OCI-LY7 (cell line): ENCODE data around the gene PARP16. TPM values are rescaled to one million over a fixed set of nuclear protein-coding genes. Genes with fewer than 3 reads are reported as not detected.

ENCODE experiments used
- Bru-seq: library from RNA; stranded (reverse); fragments of 400-500 nt; gene quantifications from one replicate; lab custom pipeline; 2021; lab: Mats Ljungman, UMichigan
- BruChase-seq, 2 experiments: library from RNA; stranded (reverse); fragments of 400-500 nt; gene quantifications; one replicate each; lab custom pipeline; 2021; lab: Mats Ljungman, UMichigan
- BruUV-seq: library from RNA; stranded (reverse); fragments of 400-500 nt; replicated peaks from 2 replicates; lab custom pipeline; 2021; lab: Mats Ljungman, UMichigan
- CTCF ChIA-PET: fragments of 300-600 bp; sonication (Branson Sonifier 250); formaldehyde crosslinking; loops from one replicate; lab custom pipeline; 2022; ENCODE audit warnings: antibody characterized with exemption; ENCODE audit not compliant: unreplicated experiment; lab: Charles Lee
- POLR2A ChIA-PET: fragments of 300-600 bp; sonication (Branson Sonifier 250); formaldehyde crosslinking; loops from one replicate; lab custom pipeline; 2022; ENCODE audit warnings: antibody characterized with exemption; lab: Charles Lee
- DNase-seq: peaks from one replicate; pipeline ENCODE4 v3.0.0-alpha.2; 2015; ENCODE audit warnings: low spot score
- H2AFZ ChIP-seq: fragments of 200-600 bp; sonication (generic), shearing (Covaris generic); 2 replicates; pipeline ENCODE4 v1.6.1; 2014; ENCODE audit warnings: mild to moderate bottlenecking, antibody characterized with exemption, low read length, moderate library complexity
- H3K27ac ChIP-seq: fragments of 200-600 bp; sonication (generic); 2 replicates; pipeline ENCODE4 v1.5.1; 2014; ENCODE audit warnings: mixed run types, low read depth, mild to moderate bottlenecking, moderate library complexity, low read length, inconsistent platforms; ENCODE audit not compliant: poor library complexity, severe bottlenecking
- H3K36me3 ChIP-seq: fragments of 200-600 bp; sonication (generic); 2 replicates; pipeline ENCODE4 v1.6.1; 2014; ENCODE audit warnings: mild to moderate bottlenecking, antibody characterized with exemption, low read length, moderate library complexity, mixed read lengths; ENCODE audit not compliant: insufficient read depth
- H3K4me1 ChIP-seq: fragments of 200-600 bp; sonication (generic); 2 replicates; pipeline ENCODE4 v1.5.1; 2014; ENCODE audit warnings: mild to moderate bottlenecking, low read length; ENCODE audit not compliant: insufficient read depth, poor library complexity, severe bottlenecking
- H3K4me2 ChIP-seq: fragments of 200-600 bp; sonication (generic); 2 replicates; pipeline ENCODE4 v1.6.1; 2014; ENCODE audit warnings: mild to moderate bottlenecking, low read length
- H3K4me3 ChIP-seq: fragments of 200-600 bp; sonication (generic); 2 replicates; pipeline ENCODE4 v1.5.1; 2014; ENCODE audit warnings: mild to moderate bottlenecking, low read depth, low read length; ENCODE audit not compliant: poor library complexity, severe bottlenecking
- H3K79me2 ChIP-seq: fragments of 200-600 bp; sonication (generic); 2 replicates; pipeline ENCODE4 v1.6.1; 2016; ENCODE audit warnings: low read depth, mild to moderate bottlenecking, low read length, moderate library complexity, mixed read lengths; ENCODE audit not compliant: insufficient read depth
- H3K9me2 ChIP-seq: fragments of 200-600 bp; sonication (generic); 2 replicates; pipeline ENCODE4 v1.6.1; 2016; ENCODE audit warnings: mild to moderate bottlenecking, low read length, mixed read lengths; ENCODE audit not compliant: insufficient read depth
- H3K9me3 ChIP-seq: fragments of 200-600 bp; sonication (generic); 2 replicates; pipeline ENCODE4 v1.6.1; 2014; ENCODE audit warnings: mild to moderate bottlenecking, mixed run types, low read length, mixed read lengths
- H4K20me1 ChIP-seq: fragments of 200-600 bp; sonication (generic); 2 replicates; pipeline ENCODE4 v1.6.1; 2014; ENCODE audit warnings: mild to moderate bottlenecking, antibody characterized with exemption, low read length, moderate library complexity, mixed read lengths; ENCODE audit not compliant: insufficient read depth
- EZH2phosphoT487 ChIP-seq: fragments of 200-600 bp; sonication (generic); IDR thresholded peaks from 2 replicates; pipeline ENCODE4 v1.6.1; 2018; ENCODE audit warnings: low read depth, borderline replicate concordance, mild to moderate bottlenecking, mixed run types, antibody characterized with exemption, low read length, moderate library complexity, mixed read lengths
- intact Hi-C: fragments of 100-400 bp; cut with micrococcal nuclease; formaldehyde crosslinking; loops from one replicate; pipeline ENCODE4 v1.10.0; 2022; ENCODE audit not compliant: unreplicated experiment
- long read RNA-seq: library from polyadenylated mRNA; stranded (forward); transcript quantifications from one replicate; pipeline ENCODE4 v2.0.0, GENCODE V29; 2022
- total RNA-seq, 2 experiments: library from RNA; depleted of rRNA in 1 of 2; stranded (reverse); fragments of >200 nt in 1 of 2; shearing (Covaris generic) in 1 of 2; gene quantifications; 2 replicates each; pipeline ENCODE4 v1.2.3, GENCODE V29; 2014 to 2022
- TF ChIP-seq, protein P1 (sequence below): fragments of 200-600 bp; sonication (generic); conservative IDR thresholded peaks from 2 replicates; pipeline ENCODE4 v1.5.1; 2014; ENCODE audit warnings: mild to moderate bottlenecking, antibody characterized with exemption, low read length, moderate library complexity, mixed read lengths

Gene PARP16, protein sequence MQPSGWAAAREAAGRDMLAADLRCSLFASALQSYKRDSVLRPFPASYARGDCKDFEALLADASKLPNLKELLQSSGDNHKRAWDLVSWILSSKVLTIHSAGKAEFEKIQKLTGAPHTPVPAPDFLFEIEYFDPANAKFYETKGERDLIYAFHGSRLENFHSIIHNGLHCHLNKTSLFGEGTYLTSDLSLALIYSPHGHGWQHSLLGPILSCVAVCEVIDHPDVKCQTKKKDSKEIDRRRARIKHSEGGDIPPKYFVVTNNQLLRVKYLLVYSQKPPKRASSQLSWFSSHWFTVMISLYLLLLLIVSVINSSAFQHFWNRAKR
- total RNA-seq (2014; rRNA removed; shearing (Covaris generic)) (10.8 and 21.2 TPM in 2 replicates), total RNA-seq (2022) (24.9 and 26.0 TPM in 2 replicates), Bru-seq, nascent RNA (percentile 55 among the genes with signal in this experiment), BruChase-seq, experiment 1, labeled RNA remaining after a 6-hour chase (percentile 56 among the genes with signal in this experiment), BruChase-seq, experiment 2, labeled RNA remaining after a 2-hour chase (percentile 64 among the genes with signal in this experiment)
- long read RNA-seq, transcript PARP16-201 (6 exons, 2,731 nt) = minor isoform, 10 of 104 reads
- long read RNA-seq, transcript PARP16-206 (6 exons, 2,343 nt) = major isoform, 55 of 104 reads
- long read RNA-seq, transcript PARP16-205 (5 exons, 823 nt) = minor isoform, 9 of 104 reads
- long read RNA-seq, partial matches to known transcripts = 7 of 104 reads
- long read RNA-seq, other reads (novel, unspliced or antisense) = 21 of 104 reads

- intact Hi-C loops = loop anchor here (1.0 to 10.0 kb wide), 4 partner anchors 8 to 585 kb away; partner anchors contain the start of genes CLPX and PIF1
- Histone ChIP-seq H3K4me1 (peaks cover 27% of the 10 kb centered on the region), H3K79me2 (peaks cover 6% of the 10 kb centered on the region; the same call in 1 of the 2 replicates), H3K4me2 (peak within 1 kb of the TSS; percentile 99), H3K9me2 (no peaks in the 10 kb centered on the region), H3K36me3 (peaks cover 12% of the 10 kb centered on the region; the same call in 1 of the 2 replicates), H3K27ac (peak within 1 kb of the TSS; percentile 43), H4K20me1 (no peaks in the 10 kb centered on the region), H2AFZ (peak within 1 kb of the TSS; percentile 97), H3K9me3 (no peaks in the 10 kb centered on the region), H3K4me3 (peak within 1 kb of the TSS; percentile 79)
- peak; percentile 94 for DNase-seq
- BruUV-seq = TSS peak; percentile 79
- POLR2A ChIA-PET = interaction anchor here (0.6 to 3.1 kb wide), 13 partner anchors 9 to 1911 kb away, joined by 3 to 29 read pairs (median 5); partner anchors contain the start of genes CLPX and RNU5B-1
- CTCF ChIA-PET = interaction anchor here (0.6 to 0.7 kb wide), 6 partner anchors 10 to 827 kb away, joined by 3 to 16 read pairs (median 8); no protein-coding TSS in a partner anchor
- TF ChIP-seq, protein P1, sequence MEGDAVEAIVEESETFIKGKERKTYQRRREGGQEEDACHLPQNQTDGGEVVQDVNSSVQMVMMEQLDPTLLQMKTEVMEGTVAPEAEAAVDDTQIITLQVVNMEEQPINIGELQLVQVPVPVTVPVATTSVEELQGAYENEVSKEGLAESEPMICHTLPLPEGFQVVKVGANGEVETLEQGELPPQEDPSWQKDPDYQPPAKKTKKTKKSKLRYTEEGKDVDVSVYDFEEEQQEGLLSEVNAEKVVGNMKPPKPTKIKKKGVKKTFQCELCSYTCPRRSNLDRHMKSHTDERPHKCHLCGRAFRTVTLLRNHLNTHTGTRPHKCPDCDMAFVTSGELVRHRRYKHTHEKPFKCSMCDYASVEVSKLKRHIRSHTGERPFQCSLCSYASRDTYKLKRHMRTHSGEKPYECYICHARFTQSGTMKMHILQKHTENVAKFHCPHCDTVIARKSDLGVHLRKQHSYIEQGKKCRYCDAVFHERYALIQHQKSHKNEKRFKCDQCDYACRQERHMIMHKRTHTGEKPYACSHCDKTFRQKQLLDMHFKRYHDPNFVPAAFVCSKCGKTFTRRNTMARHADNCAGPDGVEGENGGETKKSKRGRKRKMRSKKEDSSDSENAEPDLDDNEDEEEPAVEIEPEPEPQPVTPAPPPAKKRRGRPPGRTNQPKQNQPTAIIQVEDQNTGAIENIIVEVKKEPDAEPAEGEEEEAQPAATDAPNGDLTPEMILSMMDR = peak; percentile 43
- TF ChIP-seq EZH2phosphoT487 = no peak
These were observed at the start of gene PARP16 for GRCh38 chr15:65286704-65287519. Gene PARP16, minus strand, starts transcription at chr15:65286883. Its CDS starts 457 bp downstream, at chr15:65286426.

DNA sequence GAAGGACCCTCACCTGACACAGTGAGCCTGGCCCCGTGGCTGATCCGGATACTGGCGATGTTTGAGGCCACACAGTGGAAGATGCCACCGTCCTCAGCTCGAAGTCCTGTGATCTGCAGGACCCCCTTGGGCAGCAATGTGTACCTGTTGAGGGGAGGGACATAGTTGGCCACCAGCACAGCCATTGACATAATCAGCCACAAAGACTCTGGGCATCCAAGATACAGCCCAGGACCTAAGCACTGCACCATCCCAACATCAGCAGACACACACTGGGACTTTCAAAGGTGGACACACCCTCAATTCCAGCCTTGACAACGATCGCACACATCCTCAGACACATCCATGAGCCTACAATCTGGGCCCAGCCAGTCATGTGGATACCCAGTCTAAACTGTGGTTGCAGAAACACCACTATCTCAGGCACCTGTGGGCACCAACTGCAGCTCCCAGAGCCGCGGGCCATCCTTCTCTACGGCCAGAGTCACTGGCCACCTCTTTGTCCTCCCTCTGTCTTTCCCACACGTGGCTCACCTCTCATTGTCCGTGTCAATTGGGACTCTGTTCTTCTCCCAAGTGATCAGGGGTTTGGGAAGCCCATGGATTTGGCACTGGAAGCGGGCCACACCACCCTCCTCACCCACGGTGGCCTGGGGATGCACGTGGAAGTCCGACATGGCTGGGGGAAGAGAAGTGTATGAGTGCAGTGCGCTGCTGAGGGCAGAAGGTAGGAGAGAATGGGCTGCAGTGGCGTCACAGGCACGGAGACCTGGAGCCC, 48.8 kb upstream of the PARP16 start:
- H3K79me2 ChIP-seq = no peaks in the 10 kb centered on the region

More for the DNA sequence above, 48.8 kb upstream of the PARP16 start:
- intact Hi-C loops = no loop called here
- BruUV-seq = no TSS peak
- no peak for DNase-seq
- Histone ChIP-seq H3K27ac (no peak overlapping the region), H4K20me1 (no peaks in the 10 kb centered on the region), H3K36me3 (no peaks in the 10 kb centered on the region), H3K4me2 (no peak overlapping the region), H3K4me3 (no peak overlapping the region), H2AFZ (no peak overlapping the region), H3K9me2 (no peaks in the 10 kb centered on the region), H3K4me1 (peaks cover 7% of the 10 kb centered on the region), H3K9me3 (no peaks in the 10 kb centered on the region)
- POLR2A ChIA-PET = no interaction called here
- TF ChIP-seq, protein P1 = no peak
- no peak for TF ChIP-seq EZH2phosphoT487
- CTCF ChIA-PET = interaction anchor here (0.5 kb wide), 1 partner anchor 82 kb away, joined by 5 read pairs; no protein-coding TSS in a partner anchor
